Measurements from ENCODE around the gene CLDN19.
"Not testable (repeated sequence)": the region's sequence is repeated elsewhere in the genome, so short reads cannot be mapped to it uniquely, and the experiment has no call there.

CLDN19 gene

GRCh38 chr1:42757892-42758275 lies 17.8 kb upstream of the CLDN19 start:
- Histone ChIP-seq H3K27me3 (ENCODE audit: control insufficient read depth in 1 of 2, insufficient read depth in 2 of 2, low read length in 2 of 2) (no peaks in the 10 kb centered on the region), H3K4me3 (ENCODE audit: low read depth in 1 of 2, low read length in 2 of 2) (no peak overlapping the region), H3K4me1 (ENCODE audit: insufficient read depth, low read length) (peaks cover 6% of the 10 kb centered on the region), H3K9me3 (ENCODE audit: low read length) (no peaks in the 10 kb centered on the region), H3K27ac (ENCODE audit: low read depth, low read length) (no peak overlapping the region), H3K36me3 (ENCODE audit: insufficient read depth, low read length) (peaks cover 68% of the 10 kb centered on the region), H3K9ac (ENCODE audit: low read length) (no peak overlapping the region)

- Histone ChIP-seq H3K4me1 (ENCODE audit: insufficient read depth, low read length) (peaks cover 6% of the 10 kb centered on the region), H3K36me3 (ENCODE audit: insufficient read depth, low read length) (peaks cover 75% of the 10 kb centered on the region), H3K27me3 (ENCODE audit: control insufficient read depth in 1 of 2, insufficient read depth in 2 of 2, low read length in 2 of 2) (no peaks in the 10 kb centered on the region), H3K4me3 (ENCODE audit: low read depth in 1 of 2, low read length in 2 of 2) (no peak overlapping the region), H3K9me3 (ENCODE audit: low read length) (no peaks in the 10 kb centered on the region), H3K9ac (ENCODE audit: low read length) (no peak overlapping the region), H3K27ac (ENCODE audit: low read depth, low read length) (no peak overlapping the region)
Measured at GRCh38 chr1:42756956-42757891, 17.2 kb upstream of the CLDN19 start.

- Histone ChIP-seq H3K4me1 (ENCODE audit: insufficient read depth, low read length) (no peaks in the 10 kb centered on the region), H3K27me3 (ENCODE audit: control insufficient read depth in 1 of 2, insufficient read depth in 2 of 2, low read length in 2 of 2) (no peaks in the 10 kb centered on the region), H3K9me3 (ENCODE audit: low read length) (no peaks in the 10 kb centered on the region), H3K9ac (ENCODE audit: low read length) (no peak overlapping the region), H3K36me3 (ENCODE audit: insufficient read depth, low read length) (peaks cover 73% of the 10 kb centered on the region), H3K4me3 (ENCODE audit: low read depth in 1 of 2, low read length in 2 of 2) (no peak overlapping the region), H3K27ac (ENCODE audit: low read depth, low read length) (no peak overlapping the region)
Measured at GRCh38 chr1:42753070-42753469, 13.0 kb upstream of the CLDN19 start.

- peaks cover 68% of the 10 kb centered on the region for H3K36me3 ChIP-seq (ENCODE audit: insufficient read depth, low read length)
- no peaks in the 10 kb centered on the region for H3K9me3 ChIP-seq (ENCODE audit: low read length)
- no peak overlapping the region for H3K9ac ChIP-seq (ENCODE audit: low read length)
- no peak overlapping the region for H3K27ac ChIP-seq (ENCODE audit: low read depth, low read length)
- no peak overlapping the region for H3K4me3 ChIP-seq (ENCODE audit: low read depth in 1 of 2, low read length in 2 of 2)
- H3K4me1 ChIP-seq (ENCODE audit: insufficient read depth, low read length), result no peaks in the 10 kb centered on the region
- H3K27me3 ChIP-seq (ENCODE audit: control insufficient read depth in 1 of 2, insufficient read depth in 2 of 2, low read length in 2 of 2), result no peaks in the 10 kb centered on the region
Measured at GRCh38 chr1:42752284-42752683, 12.2 kb upstream of the CLDN19 start.

- H3K4me1 ChIP-seq (ENCODE audit: insufficient read depth, low read length); H3K4me3 ChIP-seq (ENCODE audit: low read depth in 1 of 2, low read length in 2 of 2); H3K27ac ChIP-seq (ENCODE audit: low read depth, low read length); H3K27me3 ChIP-seq (ENCODE audit: control insufficient read depth in 1 of 2, insufficient read depth in 2 of 2, low read length in 2 of 2); H3K9ac ChIP-seq (ENCODE audit: low read length); H3K9me3 ChIP-seq (ENCODE audit: low read length): not testable (repeated sequence)
- H3K36me3 ChIP-seq (ENCODE audit: insufficient read depth, low read length), result peaks cover 65% of the 10 kb centered on the region
Measured at GRCh38 chr1:42751511-42752070, 11.6 kb upstream of the CLDN19 start.

- Histone ChIP-seq H3K27ac (ENCODE audit: low read depth, low read length) (no peak overlapping the region), H3K9ac (ENCODE audit: low read length) (no peak overlapping the region), H3K4me1 (ENCODE audit: insufficient read depth, low read length) (no peaks in the 10 kb centered on the region), H3K9me3 (ENCODE audit: low read length) (no peaks in the 10 kb centered on the region), H3K27me3 (ENCODE audit: control insufficient read depth in 1 of 2, insufficient read depth in 2 of 2, low read length in 2 of 2) (no peaks in the 10 kb centered on the region), H3K36me3 (ENCODE audit: insufficient read depth, low read length) (peaks cover 58% of the 10 kb centered on the region), H3K4me3 (ENCODE audit: low read depth in 1 of 2, low read length in 2 of 2) (no peak overlapping the region)
Measured at GRCh38 chr1:42750041-42750440, 10.0 kb upstream of the CLDN19 start.

- Histone ChIP-seq H3K27me3 (ENCODE audit: control insufficient read depth in 1 of 2, insufficient read depth in 2 of 2, low read length in 2 of 2) (no peaks in the 10 kb centered on the region), H3K4me3 (ENCODE audit: low read depth in 1 of 2, low read length in 2 of 2) (no peak overlapping the region), H3K36me3 (ENCODE audit: insufficient read depth, low read length) (peaks cover 46% of the 10 kb centered on the region), H3K9me3 (ENCODE audit: low read length) (no peaks in the 10 kb centered on the region), H3K9ac (ENCODE audit: low read length) (no peak overlapping the region), H3K4me1 (ENCODE audit: insufficient read depth, low read length) (no peaks in the 10 kb centered on the region), H3K27ac (ENCODE audit: low read depth, low read length) (no peak overlapping the region)
Measured at GRCh38 chr1:42748461-42749410, 8.7 kb upstream of the CLDN19 start.

- H3K27ac ChIP-seq (ENCODE audit: low read depth, low read length), result no peak overlapping the region
- H3K9ac ChIP-seq (ENCODE audit: low read length), result no peak overlapping the region
- no peaks in the 10 kb centered on the region for H3K9me3 ChIP-seq (ENCODE audit: low read length)
- H3K4me1 ChIP-seq (ENCODE audit: insufficient read depth, low read length), result no peaks in the 10 kb centered on the region
- H3K36me3 ChIP-seq (ENCODE audit: insufficient read depth, low read length), result peaks cover 39% of the 10 kb centered on the region
- no peak overlapping the region for H3K4me3 ChIP-seq (ENCODE audit: low read depth in 1 of 2, low read length in 2 of 2)
- H3K27me3 ChIP-seq (ENCODE audit: control insufficient read depth in 1 of 2, insufficient read depth in 2 of 2, low read length in 2 of 2), result no peaks in the 10 kb centered on the region
Measured at GRCh38 chr1:42748021-42748420, 8.0 kb upstream of the CLDN19 start.

- Histone ChIP-seq H3K4me1 (ENCODE audit: insufficient read depth, low read length) (no peaks in the 10 kb centered on the region), H3K27me3 (ENCODE audit: control insufficient read depth in 1 of 2, insufficient read depth in 2 of 2, low read length in 2 of 2) (no peaks in the 10 kb centered on the region), H3K9me3 (ENCODE audit: low read length) (no peaks in the 10 kb centered on the region), H3K27ac (ENCODE audit: low read depth, low read length) (no peak overlapping the region), H3K36me3 (ENCODE audit: insufficient read depth, low read length) (peaks cover 30% of the 10 kb centered on the region), H3K9ac (ENCODE audit: low read length) (no peak overlapping the region), H3K4me3 (ENCODE audit: low read depth in 1 of 2, low read length in 2 of 2) (no peak overlapping the region)
Measured at GRCh38 chr1:42747125-42747524, 7.1 kb upstream of the CLDN19 start.

GRCh38 chr1:42746436-42747105 lies 6.5 kb upstream of the CLDN19 start:
- Histone ChIP-seq H3K36me3 (ENCODE audit: insufficient read depth, low read length) (peaks cover 25% of the 10 kb centered on the region), H3K4me1 (ENCODE audit: insufficient read depth, low read length) (no peaks in the 10 kb centered on the region), H3K27ac (ENCODE audit: low read depth, low read length) (no peak overlapping the region), H3K9ac (ENCODE audit: low read length) (no peak overlapping the region), H3K27me3 (ENCODE audit: control insufficient read depth in 1 of 2, insufficient read depth in 2 of 2, low read length in 2 of 2) (no peaks in the 10 kb centered on the region), H3K4me3 (ENCODE audit: low read depth in 1 of 2, low read length in 2 of 2) (no peak overlapping the region), H3K9me3 (ENCODE audit: low read length) (no peaks in the 10 kb centered on the region)

- H3K9ac ChIP-seq (ENCODE audit: low read length), result no peak overlapping the region
- H3K4me3 ChIP-seq (ENCODE audit: low read depth in 1 of 2, low read length in 2 of 2), result no peak overlapping the region
- H3K27ac ChIP-seq (ENCODE audit: low read depth, low read length), result no peak overlapping the region
- no peaks in the 10 kb centered on the region for H3K9me3 ChIP-seq (ENCODE audit: low read length)
- no peaks in the 10 kb centered on the region for H3K4me1 ChIP-seq (ENCODE audit: insufficient read depth, low read length)
- no peaks in the 10 kb centered on the region for H3K27me3 ChIP-seq (ENCODE audit: control insufficient read depth in 1 of 2, insufficient read depth in 2 of 2, low read length in 2 of 2)
- peaks cover 25% of the 10 kb centered on the region for H3K36me3 ChIP-seq (ENCODE audit: insufficient read depth, low read length)
Measured at GRCh38 chr1:42745851-42746250, 5.8 kb upstream of the CLDN19 start.
